Osteoblast (primary cell): ENCODE results near the gene ANKUB1. TPM values are rescaled to one million over a fixed set of nuclear protein-coding genes. Genes with fewer than 3 reads are reported as not detected.

Experiments
- DNase-seq: peaks from one replicate; pipeline ENCODE4 v3.0.0; 2011; ENCODE audit warnings: low spot score, mixed read lengths; ENCODE audit not compliant: insufficient read length; ENCODE audit errors: missing footprints
- H2AFZ ChIP-seq: 2 replicates; pipeline ENCODE4 v1.6.0; 2011; ENCODE audit warnings: mild to moderate bottlenecking, low read length
- H3K27ac ChIP-seq: 2 replicates; pipeline ENCODE4 v1.5.1; 2011; ENCODE audit warnings: mild to moderate bottlenecking, low read depth, low read length, moderate library complexity
- H3K27me3 ChIP-seq: 2 replicates; pipeline ENCODE4 v1.6.0; 2012; ENCODE audit warnings: mild to moderate bottlenecking, control low read depth, inconsistent platforms, low read length, moderate library complexity; ENCODE audit not compliant: insufficient read depth
- H3K36me3 ChIP-seq: 2 replicates; pipeline ENCODE4 v1.5.1; 2011; ENCODE audit warnings: mild to moderate bottlenecking, low read length, control low read depth, moderate library complexity; ENCODE audit not compliant: insufficient read depth
- H3K4me1 ChIP-seq: 2 replicates; pipeline ENCODE4 v1.5.1; 2011; ENCODE audit warnings: mild to moderate bottlenecking, low read length, control low read depth, moderate library complexity; ENCODE audit not compliant: insufficient read depth
- H3K4me2 ChIP-seq: 2 replicates; pipeline ENCODE4 v1.6.0; 2011; ENCODE audit warnings: mild to moderate bottlenecking, low read length; ENCODE audit not compliant: insufficient read depth
- H3K4me3 ChIP-seq: fragments of 200-600 bp; sonication (generic); 3 replicates; pipeline ENCODE4 v1.5.1; 2012; ENCODE audit warnings: mild to moderate bottlenecking, low read length, inconsistent platforms; ENCODE audit not compliant: insufficient read depth
- H3K79me2 ChIP-seq: 2 replicates; pipeline ENCODE4 v1.6.0; 2012; ENCODE audit warnings: mild to moderate bottlenecking, low read length, control low read depth, inconsistent platforms; ENCODE audit not compliant: insufficient read depth
- H3K9me3 ChIP-seq: 2 replicates; pipeline ENCODE4 v1.5.1; 2011; ENCODE audit warnings: low read depth, low read length, control low read depth
- H4K20me1 ChIP-seq: 2 replicates; pipeline ENCODE4 v1.6.0; 2012; ENCODE audit warnings: mild to moderate bottlenecking, low read length, control low read depth; ENCODE audit not compliant: insufficient read depth
- total RNA-seq: library from RNA; depleted of rRNA; stranded (reverse); fragments of >200 nt; gene quantifications from 2 replicates; pipeline ENCODE4 v1.2.3, GENCODE V29; 2012
- TF ChIP-seq, protein P1 (sequence below): IDR thresholded peaks from 2 replicates; pipeline ENCODE4 v1.5.1; 2011; ENCODE audit warnings: mild to moderate bottlenecking, low read depth, low read length, moderate library complexity; ENCODE audit errors: extremely low read depth

Gene ANKUB1
- total RNA-seq, 1 donor, result under 0.01 TPM

DNA sequence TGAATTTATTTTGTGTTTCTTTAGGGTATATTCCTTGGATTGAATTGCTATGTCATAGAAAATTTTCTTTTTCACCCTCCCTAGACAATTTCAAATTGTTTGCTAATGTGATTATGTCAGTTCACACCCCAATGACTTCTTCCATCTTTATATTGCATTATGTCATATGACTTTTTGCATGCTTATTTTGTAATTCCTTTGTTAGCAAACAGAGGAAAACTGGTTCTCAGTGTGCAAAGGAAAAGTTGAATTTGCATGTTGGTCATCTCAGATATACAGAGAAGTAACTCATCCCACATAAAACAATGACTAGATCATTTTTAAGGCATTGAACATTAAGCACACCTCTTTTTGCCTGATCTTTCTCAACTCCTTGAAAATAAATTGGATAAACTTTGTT lies 17.3 kb upstream of the ANKUB1 start:
- H3K79me2 ChIP-seq, result peaks cover 7% of the 10 kb centered on the region
- H3K27me3 ChIP-seq, result no peaks in the 10 kb centered on the region
- H3K9me3 ChIP-seq, result no peaks in the 10 kb centered on the region
- H3K27ac ChIP-seq, result no peak overlapping the region
- H3K36me3 ChIP-seq, result no peaks in the 10 kb centered on the region
- no peak overlapping the region for H2AFZ ChIP-seq
- TF ChIP-seq, protein P1, sequence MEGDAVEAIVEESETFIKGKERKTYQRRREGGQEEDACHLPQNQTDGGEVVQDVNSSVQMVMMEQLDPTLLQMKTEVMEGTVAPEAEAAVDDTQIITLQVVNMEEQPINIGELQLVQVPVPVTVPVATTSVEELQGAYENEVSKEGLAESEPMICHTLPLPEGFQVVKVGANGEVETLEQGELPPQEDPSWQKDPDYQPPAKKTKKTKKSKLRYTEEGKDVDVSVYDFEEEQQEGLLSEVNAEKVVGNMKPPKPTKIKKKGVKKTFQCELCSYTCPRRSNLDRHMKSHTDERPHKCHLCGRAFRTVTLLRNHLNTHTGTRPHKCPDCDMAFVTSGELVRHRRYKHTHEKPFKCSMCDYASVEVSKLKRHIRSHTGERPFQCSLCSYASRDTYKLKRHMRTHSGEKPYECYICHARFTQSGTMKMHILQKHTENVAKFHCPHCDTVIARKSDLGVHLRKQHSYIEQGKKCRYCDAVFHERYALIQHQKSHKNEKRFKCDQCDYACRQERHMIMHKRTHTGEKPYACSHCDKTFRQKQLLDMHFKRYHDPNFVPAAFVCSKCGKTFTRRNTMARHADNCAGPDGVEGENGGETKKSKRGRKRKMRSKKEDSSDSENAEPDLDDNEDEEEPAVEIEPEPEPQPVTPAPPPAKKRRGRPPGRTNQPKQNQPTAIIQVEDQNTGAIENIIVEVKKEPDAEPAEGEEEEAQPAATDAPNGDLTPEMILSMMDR, result no peak
- no peak for DNase-seq
- H3K4me2 ChIP-seq, result no peak overlapping the region
- no peak overlapping the region for H3K4me3 ChIP-seq
- H4K20me1 ChIP-seq, result peaks cover 12% of the 10 kb centered on the region
- peaks cover 16% of the 10 kb centered on the region for H3K4me1 ChIP-seq

GRCh38 chr3:149808209-149808829 lies 16.0 kb upstream of the ANKUB1 start:
- TF ChIP-seq, protein P1, result peak; percentile 90
- H3K36me3 ChIP-seq, result no peaks in the 10 kb centered on the region
- DNase-seq, result peak; percentile 83
- no peaks in the 10 kb centered on the region for H3K9me3 ChIP-seq
- no peak overlapping the region for H3K4me3 ChIP-seq
- H3K4me1 ChIP-seq, result peaks cover 7% of the 10 kb centered on the region
- no peaks in the 10 kb centered on the region for H4K20me1 ChIP-seq
- no peaks in the 10 kb centered on the region for H3K27me3 ChIP-seq
- H3K27ac ChIP-seq, result no peak overlapping the region
- H2AFZ ChIP-seq, result no peak overlapping the region
- H3K4me2 ChIP-seq, result no peak overlapping the region
- H3K79me2 ChIP-seq, result no peaks in the 10 kb centered on the region

GRCh38 chr3:149806171-149806778 lies 13.9 kb upstream of the ANKUB1 start:
- no peak overlapping the region for H2AFZ ChIP-seq
- H4K20me1 ChIP-seq, result no peaks in the 10 kb centered on the region
- no peaks in the 10 kb centered on the region for H3K9me3 ChIP-seq
- H3K4me1 ChIP-seq, result no peaks in the 10 kb centered on the region
- no peaks in the 10 kb centered on the region for H3K27me3 ChIP-seq
- H3K79me2 ChIP-seq, result no peaks in the 10 kb centered on the region
- no peak for DNase-seq
- TF ChIP-seq, protein P1, result no peak
- H3K27ac ChIP-seq, result no peak overlapping the region
- no peak overlapping the region for H3K4me2 ChIP-seq
- no peaks in the 10 kb centered on the region for H3K36me3 ChIP-seq
- no peak overlapping the region for H3K4me3 ChIP-seq

GRCh38 chr3:149801639-149802038 lies 9.3 kb upstream of the ANKUB1 start:
- TF ChIP-seq, protein P1, result no peak
- no peaks in the 10 kb centered on the region for H3K79me2 ChIP-seq

More at GRCh38 chr3:149801639-149802038, 9.3 kb upstream of the ANKUB1 start:
- Histone ChIP-seq H3K4me3 (no peak overlapping the region), H3K4me1 (no peaks in the 10 kb centered on the region), H3K27me3 (no peaks in the 10 kb centered on the region), H2AFZ (peak overlapping the region; percentile 18), H3K9me3 (no peaks in the 10 kb centered on the region), H3K4me2 (no peak overlapping the region), H3K36me3 (no peaks in the 10 kb centered on the region), H4K20me1 (no peaks in the 10 kb centered on the region), H3K27ac (no peak overlapping the region)
- no peak for DNase-seq
